HG02840 (cell line): ENCODE data around the gene ZNF587.
"Not testable (repeated sequence)": the region's sequence is repeated elsewhere in the genome, so short reads cannot be mapped to it uniquely, and the experiment has no call there.

Experiments used
- ATAC-seq: cut with Tn5 transposase; IDR thresholded peaks from one replicate; pipeline ENCODE4 v1.9.1; 2021; ENCODE audit warnings: mild to moderate bottlenecking, moderate library complexity, moderate number of reproducible peaks; ENCODE audit not compliant: unreplicated experiment, low FRiP score

Gene ZNF587

GRCh38 chr19:57821095-57821494 lies 28.6 kb upstream of the ZNF587 start:
- not testable (repeated sequence) for ATAC-seq

DNA sequence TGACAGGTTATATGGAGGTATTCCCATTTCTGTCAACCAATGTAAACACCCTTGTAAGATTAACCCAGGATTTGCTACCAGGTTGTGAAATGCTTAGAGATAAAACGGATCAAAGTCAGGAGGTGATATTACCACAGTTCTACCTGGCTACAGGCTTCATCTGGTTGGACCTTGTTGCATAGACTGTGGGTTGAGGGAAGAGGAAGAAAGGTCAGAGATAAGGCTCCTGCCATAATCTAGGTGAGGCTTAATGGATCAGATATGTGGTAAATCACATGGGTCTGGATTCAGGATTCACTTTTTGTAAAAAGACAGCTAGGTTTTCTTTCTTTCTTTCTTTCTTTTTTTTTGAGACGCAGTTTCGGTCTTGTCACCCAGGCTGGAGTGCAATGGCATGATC lies 28.2 kb upstream of the ZNF587 start:
- not testable (repeated sequence) for ATAC-seq

DNA sequence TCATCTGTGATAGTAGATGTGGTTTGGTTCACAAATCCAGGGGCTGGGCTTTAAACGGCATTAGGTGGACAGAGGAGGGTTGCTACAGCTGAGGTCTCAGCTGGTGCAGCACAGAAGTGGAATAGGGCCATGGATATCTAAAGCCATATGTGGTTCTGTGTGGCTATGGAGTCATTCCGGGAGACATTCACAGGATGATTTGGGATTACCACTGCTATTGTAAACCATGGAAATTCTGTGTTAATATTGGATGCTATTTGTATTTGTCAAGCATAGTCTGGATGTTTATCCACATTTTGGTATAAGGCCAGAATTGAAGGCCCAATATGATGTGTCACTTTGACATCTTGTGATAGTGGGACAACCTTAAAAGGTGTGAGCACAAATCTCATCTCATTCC lies 26.5 kb upstream of the ZNF587 start:
- not testable (repeated sequence) for ATAC-seq

DNA sequence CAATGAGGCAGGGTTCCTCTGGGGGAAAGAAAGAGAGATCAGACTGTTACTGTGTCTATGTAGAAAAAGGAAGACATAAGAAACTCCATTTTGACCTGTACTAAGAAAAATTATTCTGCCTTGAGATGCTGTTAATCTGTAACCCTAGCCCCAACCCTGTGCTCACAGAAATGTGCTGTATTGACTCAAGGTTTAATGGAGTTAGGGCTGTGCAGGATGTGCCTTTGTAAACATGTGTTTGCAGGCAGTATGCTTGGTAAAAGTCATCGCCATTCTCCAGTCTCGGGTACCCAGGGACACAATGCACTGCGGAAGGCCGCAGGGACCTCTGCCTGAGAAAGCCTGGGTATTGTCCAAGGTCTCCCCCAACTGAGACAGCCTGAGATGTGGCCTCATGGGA lies 26.1 kb upstream of the ZNF587 start:
- ATAC-seq = not testable (repeated sequence)

DNA sequence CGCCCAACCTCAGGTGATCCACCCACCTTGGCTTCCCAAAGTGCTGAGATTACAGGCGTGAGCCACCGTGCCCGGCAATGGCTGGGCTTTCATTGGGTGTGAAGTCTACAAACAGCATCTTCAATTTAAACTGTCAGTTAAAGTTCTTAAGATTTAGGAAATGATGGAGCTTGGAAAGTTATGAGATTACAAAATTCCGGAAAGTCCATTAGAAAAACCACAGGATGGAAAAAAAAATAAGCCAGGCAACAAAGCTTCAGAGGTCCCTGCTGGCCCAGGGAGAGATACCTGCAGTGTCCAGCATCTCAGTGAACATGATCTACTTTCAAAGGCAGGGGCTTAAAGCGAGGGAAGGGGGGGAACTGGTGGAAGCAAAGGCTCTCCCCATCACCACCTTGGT lies 24.1 kb upstream of the ZNF587 start:
- ATAC-seq = no peak

DNA sequence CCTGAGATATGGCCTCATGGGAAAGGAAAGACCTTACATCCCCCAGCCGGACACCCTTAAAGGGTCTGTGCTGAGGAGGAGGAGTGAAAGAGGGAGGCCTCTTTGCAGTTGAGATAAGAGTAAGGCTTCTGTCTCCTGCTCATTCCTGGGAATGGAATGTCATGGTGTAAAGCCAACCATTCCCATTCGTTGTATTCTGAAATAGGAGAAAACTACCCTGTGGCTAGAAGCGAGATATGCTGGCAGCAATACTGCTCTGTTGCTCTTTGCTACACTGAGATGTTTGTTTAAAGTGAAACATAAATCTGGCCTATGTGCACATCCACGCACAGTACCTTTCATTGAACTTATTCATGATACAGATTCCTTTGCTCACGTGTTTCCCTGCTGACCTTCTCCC lies 20.3 kb upstream of the ZNF587 start:
- ATAC-seq = no peak

- no peak for ATAC-seq
Measured at GRCh38 chr19:57830071-57830602, 19.5 kb upstream of the ZNF587 start, which contains the start of gene ZNF587B. TSS of gene ZNF587B (plus strand) at chr19:57830299. CDS start at chr19:57830529, 230 bp downstream.

DNA sequence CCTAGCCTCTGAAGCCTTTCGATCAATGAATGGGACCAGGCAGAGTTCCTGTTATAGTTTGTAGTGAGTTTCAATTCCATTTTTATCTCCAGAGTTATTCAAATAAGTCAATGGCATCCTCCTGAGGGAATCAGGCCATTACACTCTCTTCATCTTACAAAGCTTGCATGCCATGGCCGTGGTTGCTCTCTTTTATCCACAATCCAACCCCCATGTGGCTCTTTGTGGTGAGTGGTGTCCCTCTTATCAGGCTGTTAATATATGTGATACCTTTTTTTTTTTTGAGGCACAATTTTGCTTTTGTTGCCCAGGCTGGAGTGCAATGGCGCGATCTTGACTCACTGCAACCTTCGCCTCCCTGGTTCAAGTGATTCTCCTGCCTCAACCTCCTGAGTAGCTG lies 12.7 kb upstream of the ZNF587 start:
- ATAC-seq = not testable (repeated sequence)

GRCh38 chr19:57838622-57839191 lies 11.0 kb upstream of the ZNF587 start:
- not testable (repeated sequence) for ATAC-seq

DNA sequence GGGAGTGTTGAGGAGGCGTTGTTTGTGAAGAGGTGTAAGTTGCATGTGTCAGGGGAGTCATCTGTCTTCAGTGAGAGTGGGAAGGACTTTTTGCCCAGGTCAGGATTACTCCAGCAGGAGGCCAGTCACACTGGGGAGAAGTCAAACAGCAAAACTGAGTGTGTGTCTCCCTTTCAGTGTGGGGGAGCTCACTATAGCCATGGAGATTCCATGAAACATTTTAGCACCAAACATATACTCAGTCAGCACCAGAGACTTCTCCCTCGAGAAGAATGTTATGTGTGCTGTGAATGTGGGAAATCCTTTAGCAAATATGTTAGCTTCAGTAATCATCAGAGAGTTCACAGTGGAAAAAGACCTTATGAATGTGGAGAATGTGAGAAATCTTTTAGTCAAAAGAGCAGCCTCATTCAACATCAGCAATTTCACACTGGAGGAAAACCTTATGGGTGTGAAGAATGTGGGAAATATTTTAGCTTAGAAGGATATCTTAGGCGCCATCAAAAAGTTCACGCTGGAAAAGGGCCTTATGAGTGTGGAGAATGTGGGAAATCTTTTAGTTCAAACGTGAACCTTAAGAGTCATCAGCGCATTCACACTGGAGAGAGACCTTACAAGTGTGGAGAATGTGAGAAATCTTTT lies 8.4 kb upstream of the ZNF587 start:
- ATAC-seq = no peak

DNA sequence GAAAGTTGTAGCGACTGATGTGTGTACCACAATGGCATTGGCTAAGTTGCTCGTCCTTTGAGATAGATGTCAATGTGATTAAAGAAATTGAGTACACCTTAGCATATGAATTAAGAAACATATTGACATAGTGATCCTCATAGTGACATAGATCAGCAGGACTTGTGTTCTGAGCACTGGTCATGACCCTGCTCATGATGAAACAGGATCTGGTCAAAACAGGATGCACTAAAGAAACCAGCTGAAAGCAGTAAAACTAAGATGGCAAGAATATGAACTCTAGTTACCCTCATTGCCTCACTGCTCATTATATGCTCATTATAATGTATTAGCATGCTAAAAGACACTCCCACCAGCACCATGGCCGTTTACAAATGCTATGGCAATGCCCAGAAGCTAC lies 2.5 kb upstream of the ZNF587 start:
- ATAC-seq = not testable (repeated sequence)

GRCh38 chr19:57849162-57849665 lies 445 bp upstream of the ZNF587 start:
- peak; percentile 23 for ATAC-seq

DNA sequence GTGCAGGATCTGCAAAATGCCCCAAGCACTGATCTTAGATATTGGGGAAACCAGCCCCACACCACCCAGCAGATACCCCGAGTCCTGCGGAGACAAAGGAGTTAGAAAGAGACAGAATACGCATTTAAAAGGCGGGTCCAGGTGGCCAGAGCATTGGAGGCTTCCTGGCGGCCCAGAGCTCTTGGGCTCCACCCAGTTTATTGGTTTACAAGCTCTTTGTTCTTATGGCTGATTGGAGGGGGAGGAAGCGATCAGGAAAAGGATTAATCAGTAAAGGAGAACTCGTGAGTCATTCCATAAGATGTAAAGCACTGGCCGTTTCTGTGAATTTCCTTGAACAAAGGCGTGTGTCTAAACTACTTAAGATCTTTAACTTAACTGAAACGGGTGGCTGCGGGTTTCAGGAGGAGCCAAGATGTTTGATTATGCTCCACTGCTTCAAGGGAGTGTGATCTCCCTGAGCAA lies 926 bp downstream of the ZNF587 start:
- no peak for ATAC-seq

DNA sequence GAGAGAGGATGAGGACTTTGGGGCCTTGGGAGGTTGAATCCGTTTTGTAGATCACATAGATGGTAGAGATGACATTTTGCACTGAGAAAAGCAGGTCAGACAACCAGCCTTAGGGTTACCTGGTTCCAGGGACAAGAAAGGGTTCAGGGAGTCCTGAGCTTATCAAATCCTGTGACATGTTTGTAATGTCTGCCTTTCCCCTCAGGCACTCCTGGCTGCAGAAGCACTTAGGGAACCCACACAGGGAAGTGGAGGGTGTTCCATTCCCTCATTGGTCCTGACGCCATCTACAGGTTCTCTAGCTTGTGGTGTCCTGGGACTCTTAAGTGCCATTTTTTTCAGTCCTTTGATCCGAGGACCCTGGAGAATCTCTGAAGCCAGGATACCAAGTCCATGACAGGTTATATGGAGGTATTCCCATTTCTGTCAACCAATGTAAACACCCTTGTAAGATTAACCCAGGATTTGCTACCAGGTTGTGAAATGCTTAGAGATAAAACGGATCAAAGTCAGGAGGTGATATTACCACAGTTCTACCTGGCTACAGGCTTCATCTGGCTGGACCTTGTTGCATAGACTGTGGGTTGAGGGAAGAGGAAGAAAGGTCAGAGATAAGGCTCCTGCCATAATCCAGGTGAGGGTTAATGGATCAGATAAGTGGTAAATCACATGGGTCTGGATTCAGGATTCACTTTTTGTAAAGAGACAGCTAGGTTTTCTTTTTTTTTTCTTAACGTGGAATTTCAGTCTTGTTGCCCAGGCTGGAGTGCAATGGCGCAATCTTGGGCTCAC lies 2.3 kb downstream of the ZNF587 start:
- not testable (repeated sequence) for ATAC-seq

DNA sequence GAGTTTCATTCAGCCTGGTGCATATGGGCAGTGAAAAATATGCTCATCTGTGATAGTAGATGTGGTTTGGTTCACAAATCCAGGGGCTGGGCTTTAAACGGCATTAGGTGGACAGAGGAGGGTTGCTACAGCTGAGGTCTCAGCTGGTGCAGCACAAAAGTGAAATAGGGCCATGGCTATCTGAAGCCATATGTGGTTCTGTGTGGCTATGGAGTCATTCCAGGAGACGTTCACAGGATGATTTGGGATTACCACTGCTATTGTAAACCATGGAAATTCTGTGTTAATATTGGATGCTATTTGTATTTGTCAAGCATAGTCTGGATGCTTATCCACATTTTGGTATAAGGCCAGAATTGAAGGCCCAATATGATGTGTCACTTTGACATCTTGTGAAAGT lies 4.5 kb downstream of the ZNF587 start:
- ATAC-seq = not testable (repeated sequence)

- not testable (repeated sequence) for ATAC-seq
Measured at GRCh38 chr19:57862351-57862750, 12.7 kb downstream of the ZNF587 start.

DNA sequence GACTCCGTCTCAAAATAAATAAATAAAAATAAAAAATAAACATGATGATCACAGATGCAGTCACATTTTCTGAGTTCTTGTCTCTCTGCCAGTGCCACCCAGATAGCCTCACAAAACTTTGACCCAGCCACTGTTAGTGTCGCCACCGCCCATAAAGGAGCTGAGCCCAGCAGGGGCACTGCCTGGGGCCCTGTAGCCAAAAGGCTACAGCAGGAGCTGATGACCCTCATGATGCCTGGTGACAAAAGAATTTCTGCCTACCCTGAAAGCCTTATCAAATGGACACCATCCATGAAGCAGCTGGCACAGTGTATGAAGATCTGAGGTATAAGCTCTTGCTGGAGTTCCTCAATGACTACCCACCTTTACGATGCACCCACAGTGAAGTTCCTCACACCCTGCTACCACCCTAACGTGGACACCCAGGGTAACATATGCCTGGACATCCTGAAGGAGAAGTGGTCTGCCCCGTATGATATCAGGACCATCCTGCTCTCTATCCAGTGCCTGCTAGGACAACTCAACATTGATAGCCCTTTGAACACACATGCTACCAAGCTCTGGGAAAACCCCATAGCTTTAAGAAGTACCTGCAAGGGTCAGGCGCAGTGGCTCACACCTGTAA lies 18.3 kb downstream of the ZNF587 start:
- ATAC-seq = no peak

DNA sequence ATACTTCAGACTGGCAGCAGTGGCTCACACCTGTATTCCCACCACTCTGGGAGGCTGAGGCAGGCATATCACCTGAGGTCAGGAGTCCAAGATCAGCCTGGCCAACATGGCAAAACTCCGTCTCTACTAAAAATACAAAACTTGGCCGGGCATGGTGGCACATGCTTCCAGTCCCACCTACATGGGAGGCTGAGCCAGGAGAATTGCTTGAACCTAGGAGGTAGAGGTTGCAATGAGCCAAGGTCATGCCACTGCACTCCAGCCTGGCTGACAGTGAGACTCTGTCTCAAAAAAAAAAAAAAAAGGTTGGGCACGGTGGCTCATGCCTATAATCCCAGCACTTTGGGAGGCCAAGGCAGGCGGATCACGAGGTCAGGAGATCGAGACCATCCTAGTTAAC lies 20.0 kb downstream of the ZNF587 start:
- not testable (repeated sequence) for ATAC-seq

DNA sequence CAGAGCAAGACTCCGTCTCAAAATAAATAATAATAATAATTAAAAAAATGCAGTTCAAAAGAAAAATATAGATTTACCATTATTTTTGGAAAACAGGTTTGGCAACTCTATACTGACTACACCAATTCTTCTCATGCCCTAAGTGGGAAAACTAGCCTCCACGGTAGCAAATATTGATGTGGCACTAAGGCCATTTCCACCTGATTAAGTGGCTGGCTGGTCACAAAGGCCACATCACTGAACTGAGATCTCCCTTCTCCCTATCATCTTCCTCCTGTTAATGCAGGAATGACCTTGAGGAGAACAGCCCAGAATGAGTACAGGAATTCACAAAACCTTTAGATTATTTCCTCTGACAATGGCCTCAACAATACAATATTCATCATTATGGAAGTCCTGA lies 20.6 kb downstream of the ZNF587 start:
- no peak for ATAC-seq

DNA sequence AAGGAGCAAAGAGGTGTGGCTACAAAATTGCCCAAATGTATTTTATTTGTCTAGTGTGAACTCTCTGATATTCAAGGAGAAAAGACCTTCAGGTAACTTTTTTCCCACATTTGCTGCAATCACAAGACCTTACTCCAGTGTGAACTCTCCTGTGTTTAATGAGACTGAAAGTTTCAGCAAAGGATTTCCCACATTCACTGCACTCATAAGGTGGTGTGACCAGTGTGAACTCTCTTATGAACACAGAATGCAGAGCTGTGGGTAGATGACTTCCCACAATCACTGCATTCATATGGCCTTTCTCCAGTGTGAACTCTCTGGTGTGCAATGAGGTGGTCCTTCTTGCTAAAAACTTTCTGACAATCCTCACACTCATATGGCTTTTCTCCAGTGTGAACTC lies 22.8 kb downstream of the ZNF587 start:
- no peak for ATAC-seq
